ENCODE measurements around the gene ZBTB38. TPM values are rescaled to one million over a fixed set of nuclear protein-coding genes. Genes with fewer than 3 reads are reported as not detected.

The ZBTB38 gene
- total RNA-seq, 1 donor from 2014 or later = 64.6 TPM

GRCh38 chr3:141373768-141374526 is 5.6 kb downstream of the ZBTB38 start:
- Mint-ChIP-seq H3K27me3 (ENCODE audit: low read depth) (no peaks in the 10 kb centered on the region), H3K4me3 (ENCODE audit: unreplicated experiment) (no peak overlapping the region), H3K27ac (ENCODE audit: unreplicated experiment) (no peak overlapping the region), H3K36me3 (ENCODE audit: low read depth) (peaks cover 25% of the 10 kb centered on the region), H3K4me1 (ENCODE audit: low read depth) (peaks cover 18% of the 10 kb centered on the region), H3K9me3 (ENCODE audit: low read depth) (no peaks in the 10 kb centered on the region)
- TF ChIP-seq CTCF (IDR thresholded peaks at IDR 0.05) = no peak
- no peak for DNase-seq (ENCODE audit: low spot score)

GRCh38 chr3:141375381-141376301 is 7.3 kb downstream of the ZBTB38 start:
- no peaks in the 10 kb centered on the region for H3K9me3 Mint-ChIP-seq (ENCODE audit: low read depth)
- no peak for DNase-seq (ENCODE audit: low spot score)
- no peak overlapping the region for H3K4me3 Mint-ChIP-seq (ENCODE audit: unreplicated experiment)
- H3K36me3 Mint-ChIP-seq (ENCODE audit: low read depth) = peaks cover 24% of the 10 kb centered on the region
- H3K27ac Mint-ChIP-seq (ENCODE audit: unreplicated experiment) = no peak overlapping the region
- no peaks in the 10 kb centered on the region for H3K27me3 Mint-ChIP-seq (ENCODE audit: low read depth)
- peaks cover under 1% of the 10 kb centered on the region for H3K4me1 Mint-ChIP-seq (ENCODE audit: low read depth)
- no peak for TF ChIP-seq CTCF (IDR thresholded peaks at IDR 0.05)

- DNase-seq (ENCODE audit: low spot score) = no peak
- H3K27ac Mint-ChIP-seq (ENCODE audit: unreplicated experiment) = no peak overlapping the region
- no peaks in the 10 kb centered on the region for H3K4me1 Mint-ChIP-seq (ENCODE audit: low read depth)
- peaks cover 24% of the 10 kb centered on the region for H3K36me3 Mint-ChIP-seq (ENCODE audit: low read depth)
- H3K27me3 Mint-ChIP-seq (ENCODE audit: low read depth) = no peaks in the 10 kb centered on the region
- H3K9me3 Mint-ChIP-seq (ENCODE audit: low read depth) = no peaks in the 10 kb centered on the region
- no peak for TF ChIP-seq CTCF (IDR thresholded peaks at IDR 0.05)
- H3K4me3 Mint-ChIP-seq (ENCODE audit: unreplicated experiment) = no peak overlapping the region
Measured at GRCh38 chr3:141377377-141377776, 9.1 kb downstream of the ZBTB38 start.

- H3K27ac Mint-ChIP-seq (ENCODE audit: unreplicated experiment) = no peak overlapping the region
- H3K4me3 Mint-ChIP-seq (ENCODE audit: unreplicated experiment) = no peak overlapping the region
- DNase-seq (ENCODE audit: low spot score) = no peak
- no peak for TF ChIP-seq CTCF (IDR thresholded peaks at IDR 0.05)
- no peaks in the 10 kb centered on the region for H3K9me3 Mint-ChIP-seq (ENCODE audit: low read depth)
- peaks cover 3% of the 10 kb centered on the region for H3K4me1 Mint-ChIP-seq (ENCODE audit: low read depth)
- H3K27me3 Mint-ChIP-seq (ENCODE audit: low read depth) = no peaks in the 10 kb centered on the region
- peaks cover 27% of the 10 kb centered on the region for H3K36me3 Mint-ChIP-seq (ENCODE audit: low read depth)
Measured at GRCh38 chr3:141378556-141378955, 10.3 kb downstream of the ZBTB38 start.

- TF ChIP-seq CTCF (IDR thresholded peaks at IDR 0.05) = no peak
- Mint-ChIP-seq H3K27me3 (ENCODE audit: low read depth) (no peaks in the 10 kb centered on the region), H3K9me3 (ENCODE audit: low read depth) (no peaks in the 10 kb centered on the region), H3K36me3 (ENCODE audit: low read depth) (peaks cover 26% of the 10 kb centered on the region), H3K27ac (ENCODE audit: unreplicated experiment) (no peak overlapping the region), H3K4me1 (ENCODE audit: low read depth) (peaks cover 11% of the 10 kb centered on the region), H3K4me3 (ENCODE audit: unreplicated experiment) (no peak overlapping the region)
- no peak for DNase-seq (ENCODE audit: low spot score)
Measured at GRCh38 chr3:141379250-141379966, 11.1 kb downstream of the ZBTB38 start.

Data from chondrocyte (in vitro differentiated cells).